SK-MEL-5 (cell line): ENCODE data around the gene DOCK10. TPM values are rescaled to one million over a fixed set of nuclear protein-coding genes. Genes with fewer than 3 reads are reported as not detected.

Source experiments
- DNase-seq: peaks from one replicate; pipeline ENCODE4 v3.0.0-alpha.2; 2016; ENCODE audit warnings: low read depth, low spot score
- in situ Hi-C: cut with HindIII; loops from 2 replicates; pipeline ENCODE4 v1.10.0; 2016; ENCODE audit warnings: low sequenced_read_pairs, high pct_unique_total_duplicates, low pct_unique_long_range_greater_than_20kb
- total RNA-seq: library from RNA; depleted of rRNA; stranded (reverse); fragments of >200 nt; shearing (Covaris generic); gene quantifications from 2 replicates; pipeline ENCODE4 v1.2.3, GENCODE V29; 2014

DOCK10 gene
- total RNA-seq, 1 experiment from 2014 or later: 37.5 TPM

GRCh38 chr2:224813578-224813977, 228.7 kb downstream of the DOCK10 start:
- in situ Hi-C loops: no loop called here
- no peak for DNase-seq

GRCh38 chr2:224807153-224807964, 234.9 kb downstream of the DOCK10 start:
- peak; percentile 15 for DNase-seq
- in situ Hi-C loops: no loop called here

- in situ Hi-C loops: no loop called here
- no peak for DNase-seq
These were observed 238.3 kb downstream of the DOCK10 start for GRCh38 chr2:224803930-224804329.

GRCh38 chr2:224802407-224802806, 239.9 kb downstream of the DOCK10 start:
- in situ Hi-C loops: no loop called here
- DNase-seq: peak; percentile 37

GRCh38 chr2:224801360-224801759, 240.9 kb downstream of the DOCK10 start:
- in situ Hi-C loops: no loop called here

GRCh38 chr2:224799691-224800090, 242.6 kb downstream of the DOCK10 start:
- in situ Hi-C loops: no loop called here
- DNase-seq: no peak

More at GRCh38 chr2:224801360-224801759, 240.9 kb downstream of the DOCK10 start:
- no peak for DNase-seq

- in situ Hi-C loops: no loop called here
- no peak for DNase-seq
These were observed 244.1 kb downstream of the DOCK10 start for GRCh38 chr2:224798180-224798579.

- in situ Hi-C loops: no loop called here
These were observed 245.5 kb downstream of the DOCK10 start for GRCh38 chr2:224796695-224797305.

GRCh38 chr2:224793946-224794345, 248.3 kb downstream of the DOCK10 start:
- in situ Hi-C loops: no loop called here
- no peak for DNase-seq

More at GRCh38 chr2:224796695-224797305, 245.5 kb downstream of the DOCK10 start:
- DNase-seq: no peak

- no peak for DNase-seq
- in situ Hi-C loops: no loop called here
These were observed 255.4 kb downstream of the DOCK10 start for GRCh38 chr2:224786848-224787247.

GRCh38 chr2:224781400-224781799, 260.9 kb downstream of the DOCK10 start:
- in situ Hi-C loops: no loop called here
- DNase-seq: no peak

- DNase-seq: peak; percentile 32
- in situ Hi-C loops: no loop called here
These were observed 261.4 kb downstream of the DOCK10 start for GRCh38 chr2:224780823-224781222.

- peak; percentile 96 for DNase-seq
- in situ Hi-C loops: no loop called here
These were observed 262.2 kb downstream of the DOCK10 start for GRCh38 chr2:224780106-224780505.

- in situ Hi-C loops: no loop called here
- DNase-seq: peak; percentile 72
These were observed 263.8 kb downstream of the DOCK10 start for GRCh38 chr2:224778474-224778877.

- in situ Hi-C loops: no loop called here
- DNase-seq: no peak
These were observed 264.7 kb downstream of the DOCK10 start for GRCh38 chr2:224777559-224777930.

- in situ Hi-C loops: no loop called here
- no peak for DNase-seq
These were observed 265.3 kb downstream of the DOCK10 start for GRCh38 chr2:224776795-224777558.

- no peak for DNase-seq
- in situ Hi-C loops: no loop called here
These were observed 266.6 kb downstream of the DOCK10 start for GRCh38 chr2:224775647-224776046.

- in situ Hi-C loops: no loop called here
- no peak for DNase-seq
These were observed 267.5 kb downstream of the DOCK10 start for GRCh38 chr2:224774735-224775134.
